GM23338 (cell line): ENCODE results near the gene ACOXL. TPM values are rescaled to one million over a fixed set of nuclear protein-coding genes. Genes with fewer than 3 reads are reported as not detected.

Source experiments
- ATAC-seq: fragments of 200-7000 bp; cut with Tn5 transposase; 3 replicates; pipeline ENCODE4 v1.9.1; 2020
- DNase-seq: peaks from one replicate; pipeline ENCODE4 v3.0.0-alpha.2; 2015; ENCODE audit warnings: low spot score
- H2AFZ ChIP-seq: fragments of 200-600 bp; sonication (generic); 2 replicates; pipeline ENCODE4 v1.8.0; 2016; ENCODE audit warnings: antibody characterized with exemption, mild to moderate bottlenecking, moderate library complexity
- H3F3A ChIP-seq: fragments of 200-600 bp; sonication (generic); replicated peaks from 2 replicates; pipeline ENCODE4 v1.8.0; 2017; ENCODE audit warnings: antibody characterized with exemption, mixed run types, low read depth
- H3K27ac ChIP-seq: fragments of 200-600 bp; sonication (generic); 2 replicates; pipeline ENCODE4 v1.6.1; 2016; ENCODE audit warnings: low read depth
- H3K27me3 ChIP-seq: fragments of 200-600 bp; sonication (generic); 2 replicates; pipeline ENCODE4 v1.8.0; 2016; ENCODE audit warnings: mild to moderate bottlenecking, mixed run types, moderate library complexity; ENCODE audit not compliant: insufficient read depth
- H3K36me3 ChIP-seq: fragments of 200-600 bp; sonication (generic); 2 replicates; pipeline ENCODE4 v1.8.0; 2016; ENCODE audit warnings: mild to moderate bottlenecking; ENCODE audit not compliant: insufficient read depth
- H3K4me1 ChIP-seq: fragments of 200-600 bp; sonication (generic); 2 replicates; pipeline ENCODE4 v1.8.0; 2016; ENCODE audit warnings: mild to moderate bottlenecking, moderate library complexity; ENCODE audit not compliant: insufficient read depth
- H3K4me2 ChIP-seq: fragments of 200-600 bp; sonication (generic); 2 replicates; pipeline ENCODE4 v1.7.1; 2017; ENCODE audit warnings: mixed run types
- H3K4me3 ChIP-seq: fragments of 200-600 bp; sonication (generic); 2 replicates; pipeline ENCODE4 v1.6.1; 2016; ENCODE audit warnings: mixed run types
- H3K79me2 ChIP-seq: fragments of 200-600 bp; sonication (generic); replicated peaks from 2 replicates; pipeline ENCODE4 v1.8.0; 2017; ENCODE audit warnings: mild to moderate bottlenecking; ENCODE audit not compliant: insufficient read depth
- H3K9me2 ChIP-seq: fragments of 200-600 bp; sonication (generic); 2 replicates; pipeline ENCODE4 v1.8.0; 2017; ENCODE audit not compliant: insufficient read depth
- H4K20me1 ChIP-seq: fragments of 200-600 bp; sonication (generic); replicated peaks from 2 replicates; pipeline ENCODE4 v1.8.0; 2017; ENCODE audit warnings: mild to moderate bottlenecking; ENCODE audit not compliant: insufficient read depth
- H3K27ac Mint-ChIP-seq: 2 replicates; pipeline ENCODE4 v1.8.0; 2020; ENCODE audit warnings: inconsistent platforms, mild to moderate bottlenecking, moderate library complexity, mixed read lengths
- H3K27me3 Mint-ChIP-seq: 3 replicates; pipeline ENCODE4 v1.8.0; 2022; ENCODE audit warnings: low read depth, mild to moderate bottlenecking, moderate library complexity, mixed read lengths, inconsistent platforms; ENCODE audit not compliant: insufficient read depth, poor library complexity
- H3K36me3 Mint-ChIP-seq: 3 replicates; pipeline ENCODE4 v1.8.0; 2021; ENCODE audit warnings: low read depth, mild to moderate bottlenecking, inconsistent platforms, moderate library complexity, mixed read lengths
- H3K4me1 Mint-ChIP-seq: 3 replicates; pipeline ENCODE4 v1.8.0; 2020; ENCODE audit warnings: mild to moderate bottlenecking, inconsistent platforms, mixed read lengths
- H3K4me3 Mint-ChIP-seq: 3 replicates; pipeline ENCODE4 v1.8.0; 2021; ENCODE audit warnings: moderate library complexity, mild to moderate bottlenecking, inconsistent platforms, mixed read lengths
- H3K9me3 Mint-ChIP-seq: 3 replicates; pipeline ENCODE4 v1.8.0; 2020; ENCODE audit warnings: moderate library complexity, mild to moderate bottlenecking, inconsistent platforms, mixed read lengths
- CREB1 ChIP-seq: fragments of 250-450 bp; sonication (Bioruptor Pico); IDR thresholded peaks from 2 replicates; pipeline ENCODE4 v1.5.0; 2020; ENCODE audit warnings: low read depth, mild to moderate bottlenecking, moderate library complexity
- ETS1 ChIP-seq: IDR thresholded peaks from 2 replicates; pipeline ENCODE4 v1.6.1; 2016; ENCODE audit warnings: antibody characterized with exemption
- EZH2 ChIP-seq: fragments of 200-600 bp; sonication (generic); IDR thresholded peaks from one replicate; pipeline ENCODE4 v1.8.0; 2017; ENCODE audit warnings: antibody characterized with exemption, mild to moderate bottlenecking, low read depth; ENCODE audit not compliant: unreplicated experiment
- EZH2phosphoT487 ChIP-seq: fragments of 200-600 bp; sonication (generic); IDR thresholded peaks from one replicate; pipeline ENCODE4 v1.8.1; 2018; ENCODE audit warnings: antibody characterized with exemption; ENCODE audit not compliant: unreplicated experiment
- JUNB ChIP-seq: IDR thresholded peaks from one replicate; pipeline ENCODE4 v1.6.1; 2016; ENCODE audit warnings: antibody characterized with exemption; ENCODE audit not compliant: unreplicated experiment
- NANOG ChIP-seq: IDR thresholded peaks from 2 replicates; pipeline ENCODE4 v1.6.1; 2016; ENCODE audit warnings: antibody characterized with exemption, borderline replicate concordance
- POLR2AphosphoS5 ChIP-seq: IDR thresholded peaks from 2 replicates; pipeline ENCODE4 v1.6.1; 2016; ENCODE audit warnings: antibody characterized with exemption, low read depth
- REST ChIP-seq: IDR thresholded peaks from one replicate; pipeline ENCODE4 v1.6.1; 2018; ENCODE audit warnings: antibody characterized with exemption; ENCODE audit not compliant: unreplicated experiment
- STAT1 ChIP-seq: IDR thresholded peaks from one replicate; pipeline ENCODE4 v1.6.1; 2016; ENCODE audit warnings: antibody characterized with exemption; ENCODE audit not compliant: unreplicated experiment
- ZNF114 ChIP-seq: fragments of 250-450 bp; sonication (Bioruptor Pico); IDR thresholded peaks from 2 replicates; pipeline ENCODE4 v1.5.0; 2020; ENCODE audit warnings: mild to moderate bottlenecking, moderate library complexity
- ZNF331 ChIP-seq: fragments of 250-450 bp; sonication (Bioruptor Pico); IDR thresholded peaks from 2 replicates; pipeline ENCODE4 v1.5.0; 2020; ENCODE audit warnings: low read depth, mild to moderate bottlenecking, moderate library complexity
- polyA plus RNA-seq: library from polyadenylated mRNA; unstranded; fragments of >200 nt; fragmentation: Nextera tagmentation; extraction: Ambion mirVana; gene quantifications from 2 replicates; pipeline ENCODE4 v1.2.1, GENCODE V29; 2016
- total RNA-seq: library from RNA; depleted of rRNA; stranded (reverse); fragments of >200 nt; shearing (Covaris generic); gene quantifications from 2 replicates; pipeline ENCODE4 v1.2.3, GENCODE V29; 2014
- TF ChIP-seq, protein P1 (sequence below): fragments of 250-450 bp; sonication (Bioruptor Pico); IDR thresholded peaks from 2 replicates; pipeline ENCODE4 v1.5.0; 2020; ENCODE audit warnings: mild to moderate bottlenecking, moderate library complexity
- TF ChIP-seq, protein P2 (sequence below), 2 experiments: fragments of 200-600 bp in 1 of 2; sonication (generic) in 1 of 2; conservative IDR thresholded peaks; 2 replicates each; pipeline versions ENCODE4 v1.5.1 to v1.6.1; 2016 to 2017; ENCODE audit warnings: antibody characterized with exemption in 2 of 2, low read depth in 2 of 2, mild to moderate bottlenecking in 2 of 2, moderate library complexity in 1 of 2

ACOXL gene
- total and polyA plus RNA-seq, 2 experiments from 2014 or later = 9.0 to 14.7 TPM

DNA sequence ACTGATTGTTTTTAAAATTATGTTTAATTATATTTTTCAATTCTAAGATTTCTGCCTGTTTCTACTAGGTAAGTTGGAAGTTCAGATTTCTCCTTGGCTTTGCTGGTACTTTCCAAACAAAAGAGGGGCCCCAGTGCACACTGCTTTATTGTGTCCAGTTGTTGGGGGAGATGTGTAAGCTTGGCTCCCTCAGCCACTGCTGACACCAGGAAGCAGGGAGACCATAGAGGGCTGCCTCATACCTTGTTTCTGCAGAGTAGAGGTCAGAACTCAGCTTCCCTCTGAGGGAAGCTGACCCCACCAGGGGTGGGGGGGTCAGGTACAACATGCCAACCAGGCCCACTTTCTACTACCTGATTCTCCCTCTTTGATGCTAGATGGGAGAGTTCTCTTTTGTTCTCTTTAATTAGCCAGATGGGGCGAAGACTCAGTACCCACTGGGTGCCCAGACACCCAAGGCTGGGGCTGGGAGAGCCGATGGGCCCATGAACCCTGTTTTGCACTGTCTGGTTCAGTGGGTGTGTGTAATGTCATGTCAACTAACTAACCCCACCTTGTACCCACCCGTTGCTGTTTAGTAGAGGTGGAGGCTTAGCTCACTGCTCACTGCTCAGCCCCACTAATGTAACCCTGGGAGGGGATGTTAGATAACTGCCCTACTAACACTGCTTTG, 403.0 kb downstream of the ACOXL start:
- H3K36me3 Mint-ChIP-seq = peaks cover 37% of the 10 kb centered on the region
- ATAC-seq = no peak; the same call in 2 of the 3 replicates
- no peaks in the 10 kb centered on the region for H3K27me3 ChIP-seq
- H3F3A ChIP-seq = no peaks in the 10 kb centered on the region
- H3K9me3 Mint-ChIP-seq = no peaks in the 10 kb centered on the region
- TF ChIP-seq EZH2phosphoT487 (no peak), EZH2 (no peak), REST (no peak), ZNF114 (CRISPR knock-in tag) (no peak), ZNF331 (no peak), STAT1 (no peak), ETS1 (no peak), NANOG (no peak), CREB1 (CRISPR knock-in tag) (no peak), JUNB (no peak), POLR2AphosphoS5 (no peak)
- TF ChIP-seq, protein P1, sequence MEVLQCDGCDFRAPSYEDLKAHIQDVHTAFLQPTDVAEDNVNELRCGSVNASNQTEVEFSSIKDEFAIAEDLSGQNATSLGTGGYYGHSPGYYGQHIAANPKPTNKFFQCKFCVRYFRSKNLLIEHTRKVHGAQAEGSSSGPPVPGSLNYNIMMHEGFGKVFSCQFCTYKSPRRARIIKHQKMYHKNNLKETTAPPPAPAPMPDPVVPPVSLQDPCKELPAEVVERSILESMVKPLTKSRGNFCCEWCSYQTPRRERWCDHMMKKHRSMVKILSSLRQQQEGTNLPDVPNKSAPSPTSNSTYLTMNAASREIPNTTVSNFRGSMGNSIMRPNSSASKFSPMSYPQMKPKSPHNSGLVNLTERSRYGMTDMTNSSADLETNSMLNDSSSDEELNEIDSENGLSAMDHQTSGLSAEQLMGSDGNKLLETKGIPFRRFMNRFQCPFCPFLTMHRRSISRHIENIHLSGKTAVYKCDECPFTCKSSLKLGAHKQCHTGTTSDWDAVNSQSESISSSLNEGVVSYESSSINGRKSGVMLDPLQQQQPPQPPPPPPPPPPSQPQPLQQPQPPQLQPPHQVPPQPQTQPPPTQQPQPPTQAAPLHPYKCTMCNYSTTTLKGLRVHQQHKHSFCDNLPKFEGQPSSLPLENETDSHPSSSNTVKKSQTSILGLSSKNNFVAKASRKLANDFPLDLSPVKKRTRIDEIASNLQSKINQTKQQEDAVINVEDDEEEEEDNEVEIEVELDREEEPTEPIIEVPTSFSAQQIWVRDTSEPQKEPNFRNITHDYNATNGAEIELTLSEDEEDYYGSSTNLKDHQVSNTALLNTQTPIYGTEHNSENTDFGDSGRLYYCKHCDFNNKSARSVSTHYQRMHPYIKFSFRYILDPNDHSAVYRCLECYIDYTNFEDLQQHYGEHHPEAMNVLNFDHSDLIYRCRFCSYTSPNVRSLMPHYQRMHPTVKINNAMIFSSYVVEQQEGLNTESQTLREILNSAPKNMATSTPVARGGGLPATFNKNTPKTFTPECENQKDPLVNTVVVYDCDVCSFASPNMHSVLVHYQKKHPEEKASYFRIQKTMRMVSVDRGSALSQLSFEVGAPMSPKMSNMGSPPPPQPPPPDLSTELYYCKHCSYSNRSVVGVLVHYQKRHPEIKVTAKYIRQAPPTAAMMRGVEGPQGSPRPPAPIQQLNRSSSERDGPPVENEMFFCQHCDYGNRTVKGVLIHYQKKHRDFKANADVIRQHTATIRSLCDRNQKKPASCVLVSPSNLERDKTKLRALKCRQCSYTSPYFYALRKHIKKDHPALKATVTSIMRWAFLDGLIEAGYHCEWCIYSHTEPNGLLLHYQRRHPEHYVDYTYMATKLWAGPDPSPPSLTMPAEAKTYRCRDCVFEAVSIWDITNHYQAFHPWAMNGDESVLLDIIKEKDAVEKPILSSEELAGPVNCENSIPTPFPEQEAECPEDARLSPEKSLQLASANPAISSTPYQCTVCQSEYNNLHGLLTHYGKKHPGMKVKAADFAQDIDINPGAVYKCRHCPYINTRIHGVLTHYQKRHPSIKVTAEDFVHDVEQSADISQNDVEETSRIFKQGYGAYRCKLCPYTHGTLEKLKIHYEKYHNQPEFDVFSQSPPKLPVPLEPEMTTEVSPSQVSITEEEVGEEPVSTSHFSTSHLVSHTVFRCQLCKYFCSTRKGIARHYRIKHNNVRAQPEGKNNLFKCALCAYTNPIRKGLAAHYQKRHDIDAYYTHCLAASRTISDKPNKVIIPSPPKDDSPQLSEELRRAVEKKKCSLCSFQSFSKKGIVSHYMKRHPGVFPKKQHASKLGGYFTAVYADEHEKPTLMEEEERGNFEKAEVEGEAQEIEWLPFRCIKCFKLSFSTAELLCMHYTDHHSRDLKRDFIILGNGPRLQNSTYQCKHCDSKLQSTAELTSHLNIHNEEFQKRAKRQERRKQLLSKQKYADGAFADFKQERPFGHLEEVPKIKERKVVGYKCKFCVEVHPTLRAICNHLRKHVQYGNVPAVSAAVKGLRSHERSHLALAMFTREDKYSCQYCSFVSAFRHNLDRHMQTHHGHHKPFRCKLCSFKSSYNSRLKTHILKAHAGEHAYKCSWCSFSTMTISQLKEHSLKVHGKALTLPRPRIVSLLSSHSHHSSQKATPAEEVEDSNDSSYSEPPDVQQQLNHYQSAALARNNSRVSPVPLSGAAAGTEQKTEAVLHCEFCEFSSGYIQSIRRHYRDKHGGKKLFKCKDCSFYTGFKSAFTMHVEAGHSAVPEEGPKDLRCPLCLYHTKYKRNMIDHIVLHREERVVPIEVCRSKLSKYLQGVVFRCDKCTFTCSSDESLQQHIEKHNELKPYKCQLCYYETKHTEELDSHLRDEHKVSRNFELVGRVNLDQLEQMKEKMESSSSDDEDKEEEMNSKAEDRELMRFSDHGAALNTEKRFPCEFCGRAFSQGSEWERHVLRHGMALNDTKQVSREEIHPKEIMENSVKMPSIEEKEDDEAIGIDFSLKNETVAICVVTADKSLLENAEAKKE (CRISPR knock-in tag) = no peak
- TF ChIP-seq, protein P2, sequence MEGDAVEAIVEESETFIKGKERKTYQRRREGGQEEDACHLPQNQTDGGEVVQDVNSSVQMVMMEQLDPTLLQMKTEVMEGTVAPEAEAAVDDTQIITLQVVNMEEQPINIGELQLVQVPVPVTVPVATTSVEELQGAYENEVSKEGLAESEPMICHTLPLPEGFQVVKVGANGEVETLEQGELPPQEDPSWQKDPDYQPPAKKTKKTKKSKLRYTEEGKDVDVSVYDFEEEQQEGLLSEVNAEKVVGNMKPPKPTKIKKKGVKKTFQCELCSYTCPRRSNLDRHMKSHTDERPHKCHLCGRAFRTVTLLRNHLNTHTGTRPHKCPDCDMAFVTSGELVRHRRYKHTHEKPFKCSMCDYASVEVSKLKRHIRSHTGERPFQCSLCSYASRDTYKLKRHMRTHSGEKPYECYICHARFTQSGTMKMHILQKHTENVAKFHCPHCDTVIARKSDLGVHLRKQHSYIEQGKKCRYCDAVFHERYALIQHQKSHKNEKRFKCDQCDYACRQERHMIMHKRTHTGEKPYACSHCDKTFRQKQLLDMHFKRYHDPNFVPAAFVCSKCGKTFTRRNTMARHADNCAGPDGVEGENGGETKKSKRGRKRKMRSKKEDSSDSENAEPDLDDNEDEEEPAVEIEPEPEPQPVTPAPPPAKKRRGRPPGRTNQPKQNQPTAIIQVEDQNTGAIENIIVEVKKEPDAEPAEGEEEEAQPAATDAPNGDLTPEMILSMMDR (conservative IDR thresholded peaks at IDR 0.05; ENCODE audit: low read depth in 2 of 2) = no peak
- H3K27ac ChIP-seq = no peak overlapping the region
- H3K27ac Mint-ChIP-seq = no peak overlapping the region; the same call in 1 of the 2 replicates
- H2AFZ ChIP-seq = no peak overlapping the region
- H4K20me1 ChIP-seq = peaks cover 40% of the 10 kb centered on the region; the same call in 1 of the 2 replicates
- no peaks in the 10 kb centered on the region for H3K9me2 ChIP-seq
- H3K4me3 Mint-ChIP-seq = no peak overlapping the region
- no peak overlapping the region for H3K4me2 ChIP-seq
- H3K4me1 Mint-ChIP-seq = peaks cover 28% of the 10 kb centered on the region; the same call in 2 of the 3 replicates
- DNase-seq = no peak
- peaks cover 95% of the 10 kb centered on the region for H3K79me2 ChIP-seq
- peaks cover 4% of the 10 kb centered on the region for H3K27me3 Mint-ChIP-seq
- peaks cover 5% of the 10 kb centered on the region; the same call in 1 of the 2 replicates for H3K36me3 ChIP-seq
- no peak overlapping the region for H3K4me3 ChIP-seq
- H3K4me1 ChIP-seq = no peaks in the 10 kb centered on the region
